ENCODE data around the gene ALDH1L1.

Gene ALDH1L1

GRCh38 chr3:126152901-126153694 lies 27.3 kb downstream of the ALDH1L1 start:
- no peak overlapping the region for H3K4me3 ChIP-seq (ENCODE audit: low read depth, low read length)
- DNase-seq (ENCODE audit: low read depth): no peak
- TF ChIP-seq, protein P1, sequence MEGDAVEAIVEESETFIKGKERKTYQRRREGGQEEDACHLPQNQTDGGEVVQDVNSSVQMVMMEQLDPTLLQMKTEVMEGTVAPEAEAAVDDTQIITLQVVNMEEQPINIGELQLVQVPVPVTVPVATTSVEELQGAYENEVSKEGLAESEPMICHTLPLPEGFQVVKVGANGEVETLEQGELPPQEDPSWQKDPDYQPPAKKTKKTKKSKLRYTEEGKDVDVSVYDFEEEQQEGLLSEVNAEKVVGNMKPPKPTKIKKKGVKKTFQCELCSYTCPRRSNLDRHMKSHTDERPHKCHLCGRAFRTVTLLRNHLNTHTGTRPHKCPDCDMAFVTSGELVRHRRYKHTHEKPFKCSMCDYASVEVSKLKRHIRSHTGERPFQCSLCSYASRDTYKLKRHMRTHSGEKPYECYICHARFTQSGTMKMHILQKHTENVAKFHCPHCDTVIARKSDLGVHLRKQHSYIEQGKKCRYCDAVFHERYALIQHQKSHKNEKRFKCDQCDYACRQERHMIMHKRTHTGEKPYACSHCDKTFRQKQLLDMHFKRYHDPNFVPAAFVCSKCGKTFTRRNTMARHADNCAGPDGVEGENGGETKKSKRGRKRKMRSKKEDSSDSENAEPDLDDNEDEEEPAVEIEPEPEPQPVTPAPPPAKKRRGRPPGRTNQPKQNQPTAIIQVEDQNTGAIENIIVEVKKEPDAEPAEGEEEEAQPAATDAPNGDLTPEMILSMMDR (IDR thresholded peaks at IDR 0.05; ENCODE audit: low read depth, low read length): no peak

DNA sequence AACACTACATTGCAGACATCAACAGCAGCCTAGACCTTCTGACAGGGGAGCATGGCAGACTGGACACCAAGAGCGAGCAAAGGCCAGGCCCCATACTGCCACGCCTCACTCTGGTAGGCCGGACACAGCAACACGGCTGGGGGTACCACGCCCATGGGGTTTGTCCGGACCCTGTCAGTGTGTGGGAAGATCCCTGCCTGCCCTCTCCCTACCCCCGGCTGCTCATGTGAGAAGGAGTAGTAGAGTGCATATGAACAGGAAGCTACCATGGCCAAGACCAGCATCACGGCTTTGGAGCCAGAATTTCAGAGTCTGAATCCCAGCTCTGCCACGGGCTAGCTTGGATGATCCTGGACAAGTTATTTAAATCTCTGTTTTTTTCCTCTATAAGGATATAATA lies 27.9 kb downstream of the ALDH1L1 start:
- H3K4me3 ChIP-seq (ENCODE audit: low read depth, low read length): no peak overlapping the region
- no peak for TF ChIP-seq MAX (IDR thresholded peaks at IDR 0.05; ENCODE audit: low read depth, low read length)
- no peak for TF ChIP-seq MYC (IDR thresholded peaks at IDR 0.05; ENCODE audit: low read depth, low read length)
- no peak for TF ChIP-seq POLR2A (IDR thresholded peaks at IDR 0.05; ENCODE audit: extremely low read depth, insufficient read length)
- TF ChIP-seq, protein P1 (IDR thresholded peaks at IDR 0.05; ENCODE audit: low read depth, low read length): no peak
- DNase-seq (ENCODE audit: low read depth): no peak

DNA sequence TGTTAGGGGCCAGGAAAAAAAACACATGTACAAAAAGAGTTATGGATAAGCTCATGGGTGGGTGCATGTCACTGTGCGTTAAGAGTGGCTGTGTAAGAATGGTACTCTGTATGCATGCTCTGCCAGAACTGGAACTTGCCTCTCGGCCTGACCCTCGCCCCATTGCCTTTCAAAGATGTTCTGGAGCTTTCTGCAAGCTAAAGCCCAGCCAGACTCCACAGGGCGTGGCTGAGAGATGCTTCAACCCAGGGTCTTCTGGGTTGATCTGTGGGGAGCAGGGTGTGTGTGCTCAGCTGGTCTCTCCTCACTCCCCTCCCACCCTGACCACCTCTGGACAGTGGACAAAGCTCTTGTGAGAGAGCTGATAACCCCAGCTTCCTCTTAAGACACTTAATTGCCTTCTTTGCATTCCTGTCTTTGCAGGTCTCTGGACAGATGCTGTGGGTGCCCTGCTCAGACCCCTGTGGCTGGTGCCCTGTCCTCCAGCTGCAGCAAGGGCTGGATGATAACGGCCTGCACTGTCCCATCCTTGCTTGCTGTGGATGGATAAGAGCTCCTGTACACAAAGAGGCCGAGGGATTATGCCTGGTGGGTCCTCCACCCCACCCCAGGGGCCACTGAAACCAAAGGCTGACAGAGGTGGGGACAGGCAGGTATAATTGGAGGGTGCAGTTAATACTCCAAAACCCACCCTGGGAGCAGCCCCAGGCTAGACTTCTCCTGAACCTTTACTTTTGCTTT lies 28.7 kb downstream of the ALDH1L1 start:
- no peak overlapping the region for H3K4me3 ChIP-seq (ENCODE audit: low read depth, low read length)
- DNase-seq (ENCODE audit: low read depth): no peak
- no peak for TF ChIP-seq MAX (IDR thresholded peaks at IDR 0.05; ENCODE audit: low read depth, low read length)
- TF ChIP-seq MYC (IDR thresholded peaks at IDR 0.05; ENCODE audit: low read depth, low read length): no peak
- TF ChIP-seq, protein P1 (IDR thresholded peaks at IDR 0.05; ENCODE audit: low read depth, low read length): no peak

- H3K4me3 ChIP-seq (ENCODE audit: low read depth, low read length): no peak overlapping the region
- TF ChIP-seq MYC (IDR thresholded peaks at IDR 0.05; ENCODE audit: low read depth, low read length): no peak
- TF ChIP-seq MAX (IDR thresholded peaks at IDR 0.05; ENCODE audit: low read depth, low read length): no peak
- TF ChIP-seq, protein P1 (IDR thresholded peaks at IDR 0.05; ENCODE audit: low read depth, low read length): no peak
- TF ChIP-seq POLR2A (IDR thresholded peaks at IDR 0.05; ENCODE audit: extremely low read depth, insufficient read length): no peak
- DNase-seq (ENCODE audit: low read depth): no peak
Observed at GRCh38 chr3:126149960-126150515, 30.3 kb downstream of the ALDH1L1 start.

DNA sequence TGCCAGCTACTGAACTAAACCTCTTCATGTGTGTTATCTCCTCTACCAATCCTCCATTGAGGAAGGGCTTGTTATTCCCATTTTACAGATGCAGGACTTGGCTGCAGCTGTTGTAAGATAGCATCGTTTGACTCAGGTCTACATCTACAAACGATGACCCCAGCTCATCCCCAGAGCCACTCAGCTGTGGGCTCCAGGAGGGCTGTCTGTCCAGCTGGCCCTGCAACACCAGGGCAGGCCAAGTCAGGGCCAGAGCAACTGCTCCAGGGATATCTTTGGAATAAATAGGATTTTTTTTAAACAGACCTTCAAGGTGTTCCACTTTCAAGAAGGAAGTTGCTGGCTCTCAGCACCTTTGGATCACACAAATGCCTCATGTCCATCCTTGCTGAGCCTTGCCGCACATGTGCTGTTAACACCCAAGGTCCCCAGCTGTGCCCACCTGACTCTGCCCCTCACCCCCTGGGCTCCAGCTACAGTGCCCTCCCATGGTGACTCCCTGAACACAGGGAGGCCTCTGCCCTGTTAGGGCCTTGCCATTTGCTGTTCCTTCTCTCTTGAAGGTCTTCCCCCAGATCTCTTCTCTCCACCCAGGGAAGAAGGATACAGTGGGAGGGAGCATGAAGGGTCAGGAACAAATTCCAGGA lies 31.0 kb downstream of the ALDH1L1 start:
- TF ChIP-seq POLR2A (IDR thresholded peaks at IDR 0.05; ENCODE audit: extremely low read depth, insufficient read length) (no peak), MAX (IDR thresholded peaks at IDR 0.05; ENCODE audit: low read depth, low read length) (no peak), MYC (IDR thresholded peaks at IDR 0.05; ENCODE audit: low read depth, low read length) (no peak)
- TF ChIP-seq, protein P1 (IDR thresholded peaks at IDR 0.05; ENCODE audit: low read depth, low read length): no peak
- no peak for DNase-seq (ENCODE audit: low read depth)
- H3K4me3 ChIP-seq (ENCODE audit: low read depth, low read length): no peak overlapping the region

All from NB4 (cell line).